ENCODE results near the gene NUDT14. TPM values are rescaled to one million over a fixed set of nuclear protein-coding genes. Genes with fewer than 3 reads are reported as not detected.

The NUDT14 gene
- total RNA-seq, 2 donors from 2014 or later = 4.1 to 23.6 TPM

- no peaks in the 10 kb centered on the region for H3K27me3 ChIP-seq (replicated peaks; ENCODE audit: insufficient read depth)
- ATAC-seq (ENCODE audit: insufficient number of reproducible peaks, low FRiP score, low read depth) (no peak), DNase-seq (ENCODE audit: low spot score) (no peak)
- no peak overlapping the region for H3K27ac ChIP-seq
- no peak overlapping the region for H3K4me3 ChIP-seq
- TF ChIP-seq, protein P1, sequence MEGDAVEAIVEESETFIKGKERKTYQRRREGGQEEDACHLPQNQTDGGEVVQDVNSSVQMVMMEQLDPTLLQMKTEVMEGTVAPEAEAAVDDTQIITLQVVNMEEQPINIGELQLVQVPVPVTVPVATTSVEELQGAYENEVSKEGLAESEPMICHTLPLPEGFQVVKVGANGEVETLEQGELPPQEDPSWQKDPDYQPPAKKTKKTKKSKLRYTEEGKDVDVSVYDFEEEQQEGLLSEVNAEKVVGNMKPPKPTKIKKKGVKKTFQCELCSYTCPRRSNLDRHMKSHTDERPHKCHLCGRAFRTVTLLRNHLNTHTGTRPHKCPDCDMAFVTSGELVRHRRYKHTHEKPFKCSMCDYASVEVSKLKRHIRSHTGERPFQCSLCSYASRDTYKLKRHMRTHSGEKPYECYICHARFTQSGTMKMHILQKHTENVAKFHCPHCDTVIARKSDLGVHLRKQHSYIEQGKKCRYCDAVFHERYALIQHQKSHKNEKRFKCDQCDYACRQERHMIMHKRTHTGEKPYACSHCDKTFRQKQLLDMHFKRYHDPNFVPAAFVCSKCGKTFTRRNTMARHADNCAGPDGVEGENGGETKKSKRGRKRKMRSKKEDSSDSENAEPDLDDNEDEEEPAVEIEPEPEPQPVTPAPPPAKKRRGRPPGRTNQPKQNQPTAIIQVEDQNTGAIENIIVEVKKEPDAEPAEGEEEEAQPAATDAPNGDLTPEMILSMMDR (IDR thresholded peaks at IDR 0.05) = no peak
- no peaks in the 10 kb centered on the region for H3K9me3 ChIP-seq
- no peaks in the 10 kb centered on the region for H3K4me1 ChIP-seq (ENCODE audit: control insufficient read depth in 1 of 2, low read depth in 2 of 2)
- peaks cover 36% of the 10 kb centered on the region for H3K36me3 ChIP-seq
Observed at GRCh38 chr14:105216490-105217247, 35.6 kb upstream of the NUDT14 start.

DNA sequence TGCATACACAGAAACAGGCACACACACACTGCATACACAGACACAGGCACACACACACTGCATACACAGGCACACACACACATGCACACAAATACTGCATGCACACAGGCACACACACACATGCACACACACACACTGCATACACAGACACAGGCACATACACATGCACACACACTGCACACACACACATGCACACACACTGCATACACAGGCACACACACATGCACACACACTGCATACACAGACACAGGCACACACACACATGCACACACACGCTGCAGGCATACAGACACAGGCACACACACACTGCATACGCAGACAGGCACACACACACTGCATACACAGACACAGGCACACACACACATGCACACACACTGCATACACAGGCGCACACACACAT is 34.5 kb upstream of the NUDT14 start:
- TF ChIP-seq, protein P1 (IDR thresholded peaks at IDR 0.05) = no peak
- H3K4me1 ChIP-seq (ENCODE audit: control insufficient read depth in 1 of 2, low read depth in 2 of 2) = no peaks in the 10 kb centered on the region
- no peak for ATAC-seq (ENCODE audit: insufficient number of reproducible peaks, low FRiP score, low read depth)
- H3K27ac ChIP-seq = no peak overlapping the region
- DNase-seq (ENCODE audit: low spot score) = no peak
- no peak overlapping the region for H3K4me3 ChIP-seq
- H3K9me3 ChIP-seq = no peaks in the 10 kb centered on the region
- no peaks in the 10 kb centered on the region for H3K27me3 ChIP-seq (replicated peaks; ENCODE audit: insufficient read depth)
- H3K36me3 ChIP-seq = peaks cover 29% of the 10 kb centered on the region

DNA sequence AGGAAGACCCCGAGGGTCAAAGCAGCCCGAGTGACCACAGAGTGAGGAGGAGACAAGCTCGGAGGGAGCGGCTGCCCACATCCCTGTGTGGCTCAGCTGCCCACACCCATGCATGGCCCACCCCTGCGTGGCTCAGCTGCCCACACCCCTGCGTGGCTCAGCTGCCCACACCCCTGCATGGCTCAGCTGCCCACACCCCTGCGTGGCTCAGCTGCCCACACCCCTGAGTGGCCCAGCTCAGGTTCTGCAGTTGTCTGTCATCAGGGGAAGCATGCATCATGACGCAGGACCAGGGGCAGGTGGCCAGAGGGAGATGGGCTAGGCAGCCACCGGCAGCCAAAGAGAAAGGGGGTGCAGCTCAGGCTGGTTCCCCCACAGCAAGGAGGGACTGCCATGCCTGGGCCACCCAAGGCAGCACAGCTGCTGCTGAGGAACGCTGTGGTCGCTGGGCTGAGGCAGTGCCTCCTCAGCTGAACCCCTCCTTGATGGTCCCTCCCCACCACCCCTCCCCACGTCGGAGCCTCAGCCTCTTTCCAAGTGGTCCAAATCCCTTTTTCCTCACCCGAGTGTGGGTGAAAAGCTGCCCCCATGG is 33.3 kb upstream of the NUDT14 start:
- Histone ChIP-seq H3K27me3 (replicated peaks; ENCODE audit: insufficient read depth) (no peaks in the 10 kb centered on the region), H3K9me3 (no peaks in the 10 kb centered on the region), H3K4me1 (ENCODE audit: control insufficient read depth in 1 of 2, low read depth in 2 of 2) (no peaks in the 10 kb centered on the region), H3K36me3 (peaks cover 28% of the 10 kb centered on the region), H3K4me3 (no peak overlapping the region), H3K27ac (no peak overlapping the region)
- TF ChIP-seq, protein P1 (IDR thresholded peaks at IDR 0.05) = no peak
- DNase-seq (ENCODE audit: low spot score) = no peak
- ATAC-seq (ENCODE audit: insufficient number of reproducible peaks, low FRiP score, low read depth) = no peak

- Histone ChIP-seq H3K27me3 (replicated peaks; ENCODE audit: insufficient read depth) (no peaks in the 10 kb centered on the region), H3K4me1 (ENCODE audit: control insufficient read depth in 1 of 2, low read depth in 2 of 2) (no peaks in the 10 kb centered on the region), H3K36me3 (peaks cover 21% of the 10 kb centered on the region), H3K9me3 (no peaks in the 10 kb centered on the region), H3K27ac (no peak overlapping the region), H3K4me3 (no peak overlapping the region)
- DNase-seq (ENCODE audit: low spot score) = no peak
- no peak for ATAC-seq (ENCODE audit: insufficient number of reproducible peaks, low FRiP score, low read depth)
- TF ChIP-seq, protein P1 (IDR thresholded peaks at IDR 0.05) = no peak
Observed at GRCh38 chr14:105213361-105213760, 32.2 kb upstream of the NUDT14 start.

- DNase-seq (ENCODE audit: low spot score) = no peak
- Histone ChIP-seq H3K36me3 (peaks cover 21% of the 10 kb centered on the region), H3K4me1 (ENCODE audit: control insufficient read depth in 1 of 2, low read depth in 2 of 2) (no peaks in the 10 kb centered on the region), H3K27me3 (replicated peaks; ENCODE audit: insufficient read depth) (no peaks in the 10 kb centered on the region), H3K9me3 (no peaks in the 10 kb centered on the region), H3K4me3 (no peak overlapping the region), H3K27ac (no peak overlapping the region)
- TF ChIP-seq, protein P1 (IDR thresholded peaks at IDR 0.05) = no peak
- no peak for ATAC-seq (ENCODE audit: insufficient number of reproducible peaks, low FRiP score, low read depth)
Observed at GRCh38 chr14:105212541-105213300, 31.6 kb upstream of the NUDT14 start.

All from thoracic aorta (tissue), 2 donors.